GM13977 (cell line): Measurements from ENCODE around the gene MIX23.

Experiments
- DNase-seq: peaks from one replicate; pipeline ENCODE4 v3.0.0; 2012; ENCODE audit warnings: low spot score
- in situ Hi-C: fragments of 300-500 bp; cut with MboI; formaldehyde crosslinking; loops from one replicate; pipeline ENCODE4 v1.12.0; 2022; ENCODE audit warnings: low sequenced_read_pairs, low pct_unique_long_range_greater_than_20kb, mixed read lengths, inconsistent platforms; ENCODE audit not compliant: unreplicated experiment
- TF ChIP-seq, protein P1 (sequence below): IDR thresholded peaks from 2 replicates; pipeline ENCODE4 v1.5.1; 2012; ENCODE audit warnings: mild to moderate bottlenecking, control low read depth; ENCODE audit not compliant: insufficient read depth; ENCODE audit errors: extremely low read depth, missing control alignments

The MIX23 gene

DNA sequence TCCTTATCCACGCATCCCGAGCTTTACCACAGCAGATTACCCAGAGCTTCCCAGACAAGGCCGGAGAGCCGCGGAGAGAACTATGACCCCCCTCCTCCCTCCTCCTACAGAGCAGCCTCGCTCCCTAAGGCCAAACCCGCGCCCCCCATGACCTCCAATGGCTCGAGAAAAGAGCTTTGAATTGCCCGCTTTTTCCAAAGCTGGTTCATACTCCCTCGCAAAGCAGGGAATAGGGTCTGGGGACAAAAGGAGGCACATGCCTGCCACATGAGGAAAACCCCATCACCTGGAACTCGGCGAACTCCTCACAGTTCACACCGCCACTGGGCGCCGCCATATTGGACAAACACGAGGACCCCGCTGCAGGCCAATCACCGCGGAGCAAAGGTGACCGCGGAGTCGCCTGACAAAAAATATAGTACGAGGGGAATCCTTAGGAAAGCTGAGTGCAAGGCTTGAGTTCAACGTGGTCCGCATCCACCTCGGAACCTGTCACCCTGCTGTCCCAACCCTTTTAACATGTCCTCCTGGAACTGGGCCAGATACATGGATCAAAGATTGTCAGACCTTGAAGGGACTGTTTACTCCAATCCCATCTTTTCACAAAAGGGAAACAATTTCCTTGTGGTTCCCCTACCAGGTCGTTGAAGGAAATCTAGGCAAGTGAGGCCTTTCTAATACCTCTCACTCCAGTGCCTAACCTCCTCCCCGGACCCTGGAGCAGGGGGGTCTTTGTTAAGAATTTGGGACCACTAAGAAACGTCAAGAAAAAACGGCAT lies at the start of gene MIX23:
TSS of gene MIX23 (minus strand) at position 344 of the 779 bp plus-strand sequence. CDS start at position 337, 7 bp downstream.
- in situ Hi-C loops: no loop called here
- peak; percentile 84 for DNase-seq
- TF ChIP-seq, protein P1, sequence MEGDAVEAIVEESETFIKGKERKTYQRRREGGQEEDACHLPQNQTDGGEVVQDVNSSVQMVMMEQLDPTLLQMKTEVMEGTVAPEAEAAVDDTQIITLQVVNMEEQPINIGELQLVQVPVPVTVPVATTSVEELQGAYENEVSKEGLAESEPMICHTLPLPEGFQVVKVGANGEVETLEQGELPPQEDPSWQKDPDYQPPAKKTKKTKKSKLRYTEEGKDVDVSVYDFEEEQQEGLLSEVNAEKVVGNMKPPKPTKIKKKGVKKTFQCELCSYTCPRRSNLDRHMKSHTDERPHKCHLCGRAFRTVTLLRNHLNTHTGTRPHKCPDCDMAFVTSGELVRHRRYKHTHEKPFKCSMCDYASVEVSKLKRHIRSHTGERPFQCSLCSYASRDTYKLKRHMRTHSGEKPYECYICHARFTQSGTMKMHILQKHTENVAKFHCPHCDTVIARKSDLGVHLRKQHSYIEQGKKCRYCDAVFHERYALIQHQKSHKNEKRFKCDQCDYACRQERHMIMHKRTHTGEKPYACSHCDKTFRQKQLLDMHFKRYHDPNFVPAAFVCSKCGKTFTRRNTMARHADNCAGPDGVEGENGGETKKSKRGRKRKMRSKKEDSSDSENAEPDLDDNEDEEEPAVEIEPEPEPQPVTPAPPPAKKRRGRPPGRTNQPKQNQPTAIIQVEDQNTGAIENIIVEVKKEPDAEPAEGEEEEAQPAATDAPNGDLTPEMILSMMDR: no peak

DNA sequence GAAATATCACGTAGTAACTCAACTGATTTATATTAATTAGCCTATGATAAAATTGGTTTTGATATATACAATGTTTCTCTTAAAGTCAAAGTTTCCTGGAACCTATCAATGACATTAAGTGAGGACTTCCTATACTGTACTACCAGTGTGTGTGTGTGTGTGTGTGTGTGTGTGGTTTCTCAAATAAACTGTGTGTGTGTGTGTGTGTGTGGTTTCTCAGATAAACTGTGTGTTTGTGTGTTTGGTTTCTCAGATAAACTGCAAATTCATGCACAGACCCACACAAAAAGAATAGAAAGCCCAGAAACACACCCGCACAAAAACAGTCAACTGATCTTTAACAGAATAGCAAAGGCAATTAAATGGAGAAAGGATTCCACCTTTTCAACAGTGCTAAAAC lies 47.3 kb upstream of the MIX23 start:
- in situ Hi-C loops: no loop called here
- no peak for DNase-seq
- TF ChIP-seq, protein P1: no peak

DNA sequence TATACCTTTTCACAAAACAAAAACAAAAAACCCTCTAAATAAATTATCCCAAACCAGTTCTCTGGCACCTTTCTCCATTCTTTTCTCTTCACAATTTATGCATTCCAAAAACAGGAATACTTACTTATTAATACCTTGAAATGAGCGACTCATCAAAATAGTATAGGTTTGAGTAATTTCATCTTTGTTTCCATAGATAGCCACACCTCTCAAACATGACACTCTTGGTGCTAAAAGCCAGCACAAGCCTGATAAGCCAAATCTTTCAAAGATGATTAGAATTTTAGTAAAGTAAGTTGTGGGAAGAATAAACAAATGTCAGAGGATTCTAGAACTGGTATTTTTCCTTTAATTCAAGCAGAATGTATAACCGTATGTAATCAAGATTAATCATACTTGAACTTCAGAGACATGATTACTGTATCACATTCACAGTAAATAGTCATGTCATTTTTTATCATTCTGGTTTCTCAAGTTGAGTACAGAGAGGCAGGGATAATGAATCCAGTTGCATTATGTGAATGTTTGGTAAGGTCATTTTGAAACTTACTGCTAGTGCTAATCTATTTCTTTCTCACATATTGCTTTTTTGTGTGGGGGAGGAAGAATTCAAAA lies 44.9 kb upstream of the MIX23 start:
- peak; percentile 25 for DNase-seq
- in situ Hi-C loops: no loop called here
- TF ChIP-seq, protein P1: no peak

DNA sequence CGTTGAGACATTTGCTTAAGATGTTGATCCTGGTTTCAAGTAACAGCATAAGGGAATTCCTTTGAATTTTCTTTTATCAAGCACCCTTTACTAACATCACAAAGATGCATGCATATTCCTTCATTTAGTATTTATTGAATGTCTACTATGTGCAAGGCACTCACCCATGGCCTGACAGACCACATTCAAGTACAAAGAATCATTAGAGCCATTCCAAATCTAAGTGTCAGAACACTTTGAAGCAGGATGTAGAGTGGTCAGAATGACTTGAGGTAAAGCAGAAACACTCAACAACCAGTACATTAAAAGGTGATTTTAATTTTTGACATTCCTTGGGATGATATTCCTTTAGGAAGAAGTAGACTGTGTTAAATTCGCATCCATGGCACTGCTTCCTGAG lies 38.8 kb upstream of the MIX23 start:
- in situ Hi-C loops: no loop called here
- no peak for DNase-seq
- TF ChIP-seq, protein P1: no peak

DNA sequence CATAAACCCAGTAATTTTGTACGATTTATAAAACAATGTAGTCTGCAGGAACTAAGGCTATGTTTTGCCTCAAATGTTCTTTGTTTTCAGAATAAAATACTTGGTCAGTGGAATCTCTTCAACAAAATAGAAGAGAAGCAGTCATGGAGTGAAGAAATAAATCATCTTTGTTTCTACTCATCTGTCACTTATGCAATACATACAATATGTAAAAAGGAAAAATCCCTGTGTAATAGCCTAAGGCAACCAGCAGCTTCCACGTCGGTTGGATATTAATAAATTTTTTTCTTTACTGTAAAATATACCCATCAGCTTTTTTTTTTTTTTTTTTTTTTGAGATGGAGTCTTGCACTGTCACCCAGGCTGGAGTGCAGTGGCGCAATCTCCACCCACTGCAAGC lies 38.1 kb upstream of the MIX23 start:
- TF ChIP-seq, protein P1: no peak
- in situ Hi-C loops: no loop called here
- DNase-seq: no peak

DNA sequence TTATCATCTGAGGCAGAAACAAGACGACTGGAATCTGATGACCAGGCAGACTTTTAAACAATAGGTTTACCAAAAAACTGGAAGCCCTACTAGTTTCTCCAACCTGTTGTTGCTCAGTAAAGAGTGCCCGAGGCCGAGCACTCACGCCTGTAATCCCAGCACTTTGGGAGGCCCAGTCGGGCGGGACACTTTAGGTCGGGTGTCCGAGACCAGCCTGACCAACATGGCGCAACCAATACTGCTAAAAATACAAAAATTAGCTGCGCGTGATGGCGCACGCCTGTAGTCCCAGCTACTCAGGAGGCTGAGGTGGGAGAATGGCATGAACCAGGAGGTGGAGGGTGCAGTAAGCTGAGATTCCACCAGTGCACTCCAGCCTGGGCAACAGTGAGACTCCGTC lies 33.9 kb upstream of the MIX23 start:
- in situ Hi-C loops: no loop called here
- DNase-seq: no peak
- TF ChIP-seq, protein P1: no peak
